ENCODE measurements around the gene ANGPTL8. TPM values are rescaled to one million over a fixed set of nuclear protein-coding genes. Genes with fewer than 3 reads are reported as not detected.

ANGPTL8 gene
- total and polyA plus RNA-seq, 10 of the 15 experiments (the other 5 are each of a cell fraction or from before 2014, with no cell fraction given), result not detected

GRCh38 chr19:11208561-11209471 is 30.6 kb upstream of the ANGPTL8 start (continued):
- TF ChIP-seq E4F1 (IDR thresholded peaks at IDR 0.05; ENCODE audit: borderline replicate concordance, partially characterized antibody), result peak; percentile 26
- no peak for TF ChIP-seq TBL1XR1 (IDR thresholded peaks at IDR 0.05; ENCODE audit: low read depth, low read length)

DNA sequence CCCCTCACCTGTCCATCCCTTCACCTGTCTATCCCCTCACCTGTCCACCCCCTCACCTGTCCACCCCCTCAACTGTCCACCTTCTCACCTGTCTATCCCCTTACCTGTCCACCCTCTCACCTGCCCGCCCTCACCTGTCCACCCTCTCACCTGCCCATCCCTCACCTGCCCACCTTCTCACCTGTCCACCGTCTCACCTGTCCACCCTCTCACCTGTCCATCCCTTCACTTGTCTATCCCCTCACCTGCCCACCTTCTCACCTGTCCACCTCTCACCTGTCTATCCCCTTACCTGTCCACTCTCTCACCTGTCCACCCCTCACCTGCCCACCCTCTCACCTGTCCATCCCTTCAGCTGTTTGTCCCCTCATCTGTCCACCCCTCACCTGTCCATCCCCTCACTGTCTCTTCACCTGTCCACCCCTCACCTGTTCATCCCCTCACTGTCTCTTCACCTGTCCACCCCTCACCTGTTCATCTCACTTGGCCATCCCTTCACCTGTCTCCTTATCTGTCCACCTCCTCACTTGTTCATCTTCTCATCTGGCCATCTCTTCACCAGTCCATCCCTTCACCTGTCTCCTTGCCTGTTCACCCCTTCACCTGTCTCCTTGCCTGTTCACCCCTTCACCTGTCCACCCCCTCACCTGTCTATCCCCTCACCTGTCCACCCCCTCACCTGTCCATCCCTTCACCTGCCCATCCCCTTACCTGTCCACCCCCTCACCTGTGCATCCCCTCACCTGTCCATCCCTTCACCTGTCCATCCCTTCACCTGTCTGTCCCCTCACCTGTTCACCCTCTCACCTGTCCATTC is 29.4 kb upstream of the ANGPTL8 start:
- intact Hi-C loops (cut with micrococcal nuclease; ENCODE audit: unreplicated experiment), result no loop called here
- Histone ChIP-seq H4K20me1 (ENCODE audit: control insufficient read depth, insufficient read depth) (no peaks in the 10 kb centered on the region), H3K79me2 (ENCODE audit: control insufficient read depth, insufficient read depth, low read length) (no peaks in the 10 kb centered on the region), H3K27ac (ENCODE audit: control insufficient read depth, insufficient read depth) (no peak overlapping the region), H3K9ac (ENCODE audit: control insufficient read depth, insufficient read depth, low read length) (no peak overlapping the region), H3K27me3 (replicated peaks in 1 of 2; ENCODE audit: control insufficient read depth in 2 of 2, insufficient read depth in 2 of 2, low read length in 1 of 2) (no peaks in the 10 kb centered on the region), H3K4me2 (ENCODE audit: control insufficient read depth, insufficient read depth) (no peak overlapping the region), H3K36me3 (ENCODE audit: control insufficient read depth in 2 of 2, insufficient read depth in 2 of 2, low read length in 1 of 2) (no peaks in the 10 kb centered on the region), H3K9me3 (replicated peaks; ENCODE audit: control insufficient read depth, insufficient read depth, low read length) (no peaks in the 10 kb centered on the region; the same call in 2 of the 3 replicates), H3K4me1 (ENCODE audit: control insufficient read depth, insufficient read depth, low read length) (peaks cover 6% of the 10 kb centered on the region), H2AFZ (ENCODE audit: control insufficient read depth, low read depth, low read length) (no peak overlapping the region), H3K4me3 (no peak overlapping the region)
- BruUV-seq (replicated peaks), result no TSS peak
- SMC1A ChIA-PET (ENCODE audit: uncharacterized antibody, unreplicated experiment), result no interaction called here
- CTCF ChIA-PET, result interaction anchor here (0.6 kb wide), 1 partner anchor 273 kb away, joined by 3 read pairs; no protein-coding TSS in a partner anchor
- RAD21 ChIA-PET (ENCODE audit: unreplicated experiment), result no interaction called here
- in situ Hi-C loops (cut with MboI), result no loop called here
- POLR2A ChIA-PET, result no interaction called here
- no peak for FAIRE-seq
- WGBS (ENCODE audit: insufficient coverage, insufficient replicate concordance, low lambda C conversion rate, missing lambda C conversion rate), result 100% methylated on average over 1 of the region's 2 CpGs
- DNase-seq (ENCODE audit: low read depth, low spot score), result no peak
- TF ChIP-seq, protein P1, sequence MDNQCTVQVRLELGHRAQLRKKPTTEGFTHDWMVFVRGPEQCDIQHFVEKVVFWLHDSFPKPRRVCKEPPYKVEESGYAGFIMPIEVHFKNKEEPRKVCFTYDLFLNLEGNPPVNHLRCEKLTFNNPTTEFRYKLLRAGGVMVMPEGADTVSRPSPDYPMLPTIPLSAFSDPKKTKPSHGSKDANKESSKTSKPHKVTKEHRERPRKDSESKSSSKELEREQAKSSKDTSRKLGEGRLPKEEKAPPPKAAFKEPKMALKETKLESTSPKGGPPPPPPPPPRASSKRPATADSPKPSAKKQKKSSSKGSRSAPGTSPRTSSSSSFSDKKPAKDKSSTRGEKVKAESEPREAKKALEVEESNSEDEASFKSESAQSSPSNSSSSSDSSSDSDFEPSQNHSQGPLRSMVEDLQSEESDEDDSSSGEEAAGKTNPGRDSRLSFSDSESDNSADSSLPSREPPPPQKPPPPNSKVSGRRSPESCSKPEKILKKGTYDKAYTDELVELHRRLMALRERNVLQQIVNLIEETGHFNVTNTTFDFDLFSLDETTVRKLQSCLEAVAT (IDR thresholded peaks at IDR 0.05), result no peak
- TF ChIP-seq POU2F2 (IDR thresholded peaks at IDR 0.05; ENCODE audit: borderline replicate concordance, low read depth, low read length) (no peak), MXI1 (IDR thresholded peaks at IDR 0.05; ENCODE audit: low read depth, low read length) (no peak), ZNF217 (IDR thresholded peaks at IDR 0.05) (0 out of 2 replicates have a peak, but pooled peaks have one; percentile 31), YY1 (IDR thresholded peaks at IDR 0.05; ENCODE audit: low read depth, low read length) (no peak), ZNF384 (IDR thresholded peaks at IDR 0.05; ENCODE audit: borderline replicate concordance, low read depth, low read length) (no peak), NBN (IDR thresholded peaks at IDR 0.05) (0 out of 2 replicates have a peak, but pooled peaks have one; percentile 35)
- ATAC-seq, result no peak

Data from GM12878 (cell line).